ENCODE measurements around the gene TAGLN. TPM values are rescaled to one million over a fixed set of nuclear protein-coding genes. Genes with fewer than 3 reads are reported as not detected.

Gene TAGLN
- total and polyA plus RNA-seq, 9 of the 15 experiments (the other 6 are each of a cell fraction or from before 2014, with no cell fraction given) = 0.21 to 4.9 (median 1.1) TPM

DNA sequence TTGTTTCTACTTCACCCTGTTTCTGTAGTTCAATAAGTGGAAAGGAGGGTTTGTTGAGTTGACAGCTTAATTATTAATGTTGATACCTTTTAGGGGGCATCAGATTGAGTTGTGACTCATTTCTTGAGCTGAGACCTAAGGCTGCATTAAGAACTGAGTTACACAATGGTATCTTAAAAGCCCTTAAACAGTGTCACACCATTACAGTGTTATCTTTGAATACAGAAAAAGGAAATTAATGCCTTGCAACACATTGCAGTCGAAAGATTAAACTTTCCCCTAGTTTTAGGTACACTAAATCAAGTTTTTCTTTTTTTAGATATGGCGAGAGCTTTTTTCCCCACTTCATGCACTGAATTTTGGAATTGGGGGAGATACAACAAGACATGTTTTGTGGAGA lies 38.3 kb upstream of the TAGLN start (continued):
- TF ChIP-seq CEBPG (CRISPR knock-in tag; IDR thresholded peaks at IDR 0.05) = peak; percentile 50; the same call in 1 of the 2 replicates
- peak in 1 of 2 experiments; percentile 61; a peak in 2 of 4 replicates for TF ChIP-seq CEBPG (tag; conservative IDR thresholded peaks at IDR 0.05 in 1 of 2, IDR thresholded peaks at IDR 0.05 in 1 of 2)
- TF ChIP-seq STAT5A (IDR thresholded peaks at IDR 0.05; ENCODE audit: borderline replicate concordance, low read length) = peak; percentile 67
- TF ChIP-seq, protein P1, sequence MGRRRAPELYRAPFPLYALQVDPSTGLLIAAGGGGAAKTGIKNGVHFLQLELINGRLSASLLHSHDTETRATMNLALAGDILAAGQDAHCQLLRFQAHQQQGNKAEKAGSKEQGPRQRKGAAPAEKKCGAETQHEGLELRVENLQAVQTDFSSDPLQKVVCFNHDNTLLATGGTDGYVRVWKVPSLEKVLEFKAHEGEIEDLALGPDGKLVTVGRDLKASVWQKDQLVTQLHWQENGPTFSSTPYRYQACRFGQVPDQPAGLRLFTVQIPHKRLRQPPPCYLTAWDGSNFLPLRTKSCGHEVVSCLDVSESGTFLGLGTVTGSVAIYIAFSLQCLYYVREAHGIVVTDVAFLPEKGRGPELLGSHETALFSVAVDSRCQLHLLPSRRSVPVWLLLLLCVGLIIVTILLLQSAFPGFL (CRISPR knock-in tag; IDR thresholded peaks at IDR 0.05) = no peak
- TF ChIP-seq NCOA6 (IDR thresholded peaks at IDR 0.05) = no peak
- no peak for TF ChIP-seq ZNF165 (CRISPR knock-in tag; IDR thresholded peaks at IDR 0.05; ENCODE audit: borderline replicate concordance)
- peak; percentile 86 for TF ChIP-seq CEBPB (tag; IDR thresholded peaks at IDR 0.05)
- TF ChIP-seq SREBF1 (IDR thresholded peaks at IDR 0.05; ENCODE audit: borderline replicate concordance, low read depth, low read length) = no peak
- TF ChIP-seq PHB2 (IDR thresholded peaks at IDR 0.05; ENCODE audit: low read depth) = 0 out of 2 replicates have a peak, but pooled peaks have one; percentile 44
- peak; percentile 85 for TF ChIP-seq NCOR1 (IDR thresholded peaks at IDR 0.05)
- peak; percentile 54 for TF ChIP-seq POLR2AphosphoS5 (IDR thresholded peaks at IDR 0.05; ENCODE audit: control insufficient read depth, insufficient read depth, low read depth, low read length)
- TF ChIP-seq COPS2 (conservative IDR thresholded peaks at IDR 0.05) = no peak
- TF ChIP-seq, protein P2, sequence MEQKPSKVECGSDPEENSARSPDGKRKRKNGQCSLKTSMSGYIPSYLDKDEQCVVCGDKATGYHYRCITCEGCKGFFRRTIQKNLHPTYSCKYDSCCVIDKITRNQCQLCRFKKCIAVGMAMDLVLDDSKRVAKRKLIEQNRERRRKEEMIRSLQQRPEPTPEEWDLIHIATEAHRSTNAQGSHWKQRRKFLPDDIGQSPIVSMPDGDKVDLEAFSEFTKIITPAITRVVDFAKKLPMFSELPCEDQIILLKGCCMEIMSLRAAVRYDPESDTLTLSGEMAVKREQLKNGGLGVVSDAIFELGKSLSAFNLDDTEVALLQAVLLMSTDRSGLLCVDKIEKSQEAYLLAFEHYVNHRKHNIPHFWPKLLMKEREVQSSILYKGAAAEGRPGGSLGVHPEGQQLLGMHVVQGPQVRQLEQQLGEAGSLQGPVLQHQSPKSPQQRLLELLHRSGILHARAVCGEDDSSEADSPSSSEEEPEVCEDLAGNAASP (IDR thresholded peaks at IDR 0.05) = no peak
- TF ChIP-seq, protein P3, sequence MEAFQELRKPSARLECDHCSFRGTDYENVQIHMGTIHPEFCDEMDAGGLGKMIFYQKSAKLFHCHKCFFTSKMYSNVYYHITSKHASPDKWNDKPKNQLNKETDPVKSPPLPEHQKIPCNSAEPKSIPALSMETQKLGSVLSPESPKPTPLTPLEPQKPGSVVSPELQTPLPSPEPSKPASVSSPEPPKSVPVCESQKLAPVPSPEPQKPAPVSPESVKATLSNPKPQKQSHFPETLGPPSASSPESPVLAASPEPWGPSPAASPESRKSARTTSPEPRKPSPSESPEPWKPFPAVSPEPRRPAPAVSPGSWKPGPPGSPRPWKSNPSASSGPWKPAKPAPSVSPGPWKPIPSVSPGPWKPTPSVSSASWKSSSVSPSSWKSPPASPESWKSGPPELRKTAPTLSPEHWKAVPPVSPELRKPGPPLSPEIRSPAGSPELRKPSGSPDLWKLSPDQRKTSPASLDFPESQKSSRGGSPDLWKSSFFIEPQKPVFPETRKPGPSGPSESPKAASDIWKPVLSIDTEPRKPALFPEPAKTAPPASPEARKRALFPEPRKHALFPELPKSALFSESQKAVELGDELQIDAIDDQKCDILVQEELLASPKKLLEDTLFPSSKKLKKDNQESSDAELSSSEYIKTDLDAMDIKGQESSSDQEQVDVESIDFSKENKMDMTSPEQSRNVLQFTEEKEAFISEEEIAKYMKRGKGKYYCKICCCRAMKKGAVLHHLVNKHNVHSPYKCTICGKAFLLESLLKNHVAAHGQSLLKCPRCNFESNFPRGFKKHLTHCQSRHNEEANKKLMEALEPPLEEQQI (IDR thresholded peaks at IDR 0.05) = no peak
- TF ChIP-seq SMAD4 (CRISPR knock-in tag; conservative IDR thresholded peaks at IDR 0.05) = 0 out of 2 replicates have a peak, but pooled peaks have one; percentile 30
- TF ChIP-seq, protein P4, sequence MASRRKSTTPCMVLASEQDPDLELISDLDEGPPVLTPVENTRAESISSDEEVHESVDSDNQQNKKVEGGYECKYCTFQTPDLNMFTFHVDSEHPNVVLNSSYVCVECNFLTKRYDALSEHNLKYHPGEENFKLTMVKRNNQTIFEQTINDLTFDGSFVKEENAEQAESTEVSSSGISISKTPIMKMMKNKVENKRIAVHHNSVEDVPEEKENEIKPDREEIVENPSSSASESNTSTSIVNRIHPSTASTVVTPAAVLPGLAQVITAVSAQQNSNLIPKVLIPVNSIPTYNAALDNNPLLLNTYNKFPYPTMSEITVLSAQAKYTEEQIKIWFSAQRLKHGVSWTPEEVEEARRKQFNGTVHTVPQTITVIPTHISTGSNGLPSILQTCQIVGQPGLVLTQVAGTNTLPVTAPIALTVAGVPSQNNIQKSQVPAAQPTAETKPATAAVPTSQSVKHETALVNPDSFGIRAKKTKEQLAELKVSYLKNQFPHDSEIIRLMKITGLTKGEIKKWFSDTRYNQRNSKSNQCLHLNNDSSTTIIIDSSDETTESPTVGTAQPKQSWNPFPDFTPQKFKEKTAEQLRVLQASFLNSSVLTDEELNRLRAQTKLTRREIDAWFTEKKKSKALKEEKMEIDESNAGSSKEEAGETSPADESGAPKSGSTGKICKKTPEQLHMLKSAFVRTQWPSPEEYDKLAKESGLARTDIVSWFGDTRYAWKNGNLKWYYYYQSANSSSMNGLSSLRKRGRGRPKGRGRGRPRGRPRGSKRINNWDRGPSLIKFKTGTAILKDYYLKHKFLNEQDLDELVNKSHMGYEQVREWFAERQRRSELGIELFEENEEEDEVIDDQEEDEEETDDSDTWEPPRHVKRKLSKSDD (conservative IDR thresholded peaks at IDR 0.05; ENCODE audit: low read length) = no peak
- no peak for TF ChIP-seq ATF7 (IDR thresholded peaks at IDR 0.05)
- no peak for TF ChIP-seq SMARCA5 (IDR thresholded peaks at IDR 0.05)
- no peak for TF ChIP-seq HNRNPUL1 (IDR thresholded peaks at IDR 0.05; ENCODE audit: low read length)
- no peak for TF ChIP-seq SP1 (CRISPR knock-in tag; IDR thresholded peaks at IDR 0.05)
- no peak for TF ChIP-seq MAFK (IDR thresholded peaks at IDR 0.05; ENCODE audit: low read length)

Data from K562 (cell line).